Measurements from ENCODE around the gene MYO7B.

The MYO7B gene

GRCh38 chr2:127648321-127648720 lies 112.8 kb downstream of the MYO7B start:
- no peak for DNase-seq (ENCODE audit: low read depth in 2 of 2)

DNA sequence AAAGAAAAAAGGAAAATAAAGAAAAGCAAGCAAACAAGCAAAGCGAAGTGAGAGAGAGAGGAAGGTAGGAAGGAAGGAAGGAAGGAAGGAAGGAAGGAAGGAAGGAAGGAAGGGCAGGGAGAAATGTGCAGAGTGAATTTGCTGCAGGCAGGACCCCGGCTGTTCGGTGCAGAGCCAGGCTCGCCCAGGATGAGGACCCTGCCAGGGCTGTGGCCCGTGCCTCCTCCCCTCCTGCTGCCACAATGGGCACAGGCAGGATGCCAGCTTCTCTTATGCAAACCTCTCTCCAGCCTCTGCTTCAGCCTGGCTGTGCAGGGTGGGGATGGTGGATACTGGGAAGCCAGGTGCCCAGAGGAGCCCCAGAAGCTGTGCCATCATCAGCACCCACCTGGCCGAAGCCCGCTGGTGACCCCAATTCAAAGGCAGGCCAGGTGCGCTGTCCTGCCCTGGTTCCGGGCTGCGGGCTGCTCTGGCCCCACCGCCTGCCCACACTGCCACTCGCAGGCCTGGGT lies 113.7 kb downstream of the MYO7B start:
- no peak for DNase-seq (ENCODE audit: low read depth in 2 of 2)

DNA sequence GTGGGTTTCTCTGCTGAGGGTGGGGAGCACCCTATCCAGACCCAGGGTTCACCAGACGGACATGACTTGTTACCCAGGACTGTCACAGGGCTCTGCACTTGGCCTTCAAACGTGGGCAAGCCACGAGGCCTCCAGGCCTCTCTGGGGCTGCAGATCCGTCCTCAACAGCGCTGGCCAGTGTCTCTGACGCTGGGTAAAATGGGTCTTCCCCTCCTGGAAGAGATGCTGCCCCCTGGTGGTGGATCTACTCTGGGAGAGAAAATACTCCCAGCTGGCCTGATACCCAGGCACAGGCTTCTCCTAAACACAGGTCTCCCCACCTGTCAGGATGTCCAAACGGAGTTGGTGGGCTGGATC lies 114.2 kb downstream of the MYO7B start:
- peak; percentile 74 to 92 for DNase-seq (ENCODE audit: low read depth in 2 of 2)

DNA sequence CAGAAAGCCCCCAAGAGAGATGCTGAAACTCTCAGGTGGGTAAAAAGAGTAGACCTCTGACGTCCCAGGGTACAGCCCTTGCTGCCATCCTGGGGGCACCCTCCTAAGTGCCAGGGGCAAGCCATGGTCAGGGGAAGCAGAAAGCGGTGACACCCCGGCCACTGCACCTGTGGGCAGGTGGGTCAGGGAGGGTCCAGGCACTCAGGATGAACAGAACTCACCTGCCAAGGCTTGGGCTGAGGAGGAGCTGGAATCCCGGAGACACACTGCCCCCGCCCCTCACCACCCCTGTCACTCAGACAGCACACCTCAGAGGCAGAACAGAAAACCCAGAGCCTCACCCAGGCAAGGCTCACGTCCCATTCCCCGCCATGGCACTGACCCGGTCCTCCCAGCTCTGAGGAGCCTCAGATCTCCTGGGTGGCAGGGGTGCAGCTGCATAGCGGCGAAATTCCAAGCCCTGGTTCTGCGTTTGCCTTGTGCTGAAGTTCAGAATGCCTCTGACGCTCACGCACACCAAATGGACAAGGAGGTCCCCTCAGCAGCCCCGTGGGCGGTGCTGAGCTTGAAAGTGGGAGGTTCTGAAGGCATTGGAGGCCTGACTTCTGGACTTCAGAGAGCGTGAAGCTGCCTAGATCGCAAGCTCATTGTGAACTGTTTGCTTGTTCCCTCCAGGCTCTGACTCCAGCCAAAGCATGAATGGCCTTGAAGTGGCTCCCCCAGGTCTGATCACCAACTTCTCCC lies 114.7 kb downstream of the MYO7B start:
- DNase-seq (ENCODE audit: low read depth in 2 of 2): no peak

DNA sequence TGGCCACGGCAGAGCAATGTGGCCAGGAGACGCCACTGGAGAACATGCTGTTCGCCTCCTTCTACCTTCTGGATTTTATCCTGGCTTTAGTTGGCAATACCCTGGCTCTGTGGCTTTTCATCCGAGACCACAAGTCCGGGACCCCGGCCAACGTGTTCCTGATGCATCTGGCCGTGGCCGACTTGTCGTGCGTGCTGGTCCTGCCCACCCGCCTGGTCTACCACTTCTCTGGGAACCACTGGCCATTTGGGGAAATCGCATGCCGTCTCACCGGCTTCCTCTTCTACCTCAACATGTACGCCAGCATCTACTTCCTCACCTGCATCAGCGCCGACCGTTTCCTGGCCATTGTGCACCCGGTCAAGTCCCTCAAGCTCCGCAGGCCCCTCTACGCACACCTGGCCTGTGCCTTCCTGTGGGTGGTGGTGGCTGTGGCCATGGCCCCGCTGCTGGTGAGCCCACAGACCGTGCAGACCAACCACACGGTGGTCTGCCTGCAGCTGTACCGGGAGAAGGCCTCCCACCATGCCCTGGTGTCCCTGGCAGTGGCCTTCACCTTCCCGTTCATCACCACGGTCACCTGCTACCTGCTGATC lies 115.4 kb downstream of the MYO7B start:
- DNase-seq (ENCODE audit: low read depth in 2 of 2): no peak

DNA sequence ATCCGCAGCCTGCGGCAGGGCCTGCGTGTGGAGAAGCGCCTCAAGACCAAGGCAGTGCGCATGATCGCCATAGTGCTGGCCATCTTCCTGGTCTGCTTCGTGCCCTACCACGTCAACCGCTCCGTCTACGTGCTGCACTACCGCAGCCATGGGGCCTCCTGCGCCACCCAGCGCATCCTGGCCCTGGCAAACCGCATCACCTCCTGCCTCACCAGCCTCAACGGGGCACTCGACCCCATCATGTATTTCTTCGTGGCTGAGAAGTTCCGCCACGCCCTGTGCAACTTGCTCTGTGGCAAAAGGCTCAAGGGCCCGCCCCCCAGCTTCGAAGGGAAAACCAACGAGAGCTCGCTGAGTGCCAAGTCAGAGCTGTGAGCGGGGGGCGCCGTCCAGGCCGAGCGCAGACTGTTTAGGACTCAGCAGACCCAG lies 115.9 kb downstream of the MYO7B start:
- DNase-seq (ENCODE audit: low read depth in 2 of 2): no peak

DNA sequence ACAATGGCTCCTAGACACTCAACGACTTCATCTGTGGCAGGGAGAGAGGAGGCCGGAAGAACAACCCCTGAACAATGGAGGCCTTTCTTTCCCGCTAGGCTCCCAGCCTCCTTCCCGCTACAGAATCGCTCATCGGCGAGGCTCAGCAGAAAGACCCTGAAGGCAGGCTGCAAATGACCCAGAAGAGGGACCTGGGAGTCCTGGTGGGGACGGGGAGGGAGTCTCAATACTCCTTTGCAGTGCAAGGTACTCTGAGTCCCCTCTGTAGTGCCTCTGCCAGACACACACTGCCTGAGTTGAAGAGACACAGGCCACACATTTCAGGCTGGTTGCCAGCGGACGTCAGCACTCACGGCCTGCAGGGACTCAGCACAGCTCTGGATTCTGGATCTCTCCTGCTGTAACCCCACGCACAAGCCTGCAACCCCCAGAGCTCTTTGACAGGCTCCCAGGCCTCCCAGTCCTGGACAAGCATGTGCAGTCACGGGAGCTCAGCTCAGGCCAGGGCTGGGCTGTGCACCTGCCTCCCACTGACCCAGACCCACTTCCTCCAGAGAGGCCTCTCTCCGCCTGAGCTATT lies 116.6 kb downstream of the MYO7B start:
- DNase-seq (ENCODE audit: low read depth in 2 of 2): no peak

DNA sequence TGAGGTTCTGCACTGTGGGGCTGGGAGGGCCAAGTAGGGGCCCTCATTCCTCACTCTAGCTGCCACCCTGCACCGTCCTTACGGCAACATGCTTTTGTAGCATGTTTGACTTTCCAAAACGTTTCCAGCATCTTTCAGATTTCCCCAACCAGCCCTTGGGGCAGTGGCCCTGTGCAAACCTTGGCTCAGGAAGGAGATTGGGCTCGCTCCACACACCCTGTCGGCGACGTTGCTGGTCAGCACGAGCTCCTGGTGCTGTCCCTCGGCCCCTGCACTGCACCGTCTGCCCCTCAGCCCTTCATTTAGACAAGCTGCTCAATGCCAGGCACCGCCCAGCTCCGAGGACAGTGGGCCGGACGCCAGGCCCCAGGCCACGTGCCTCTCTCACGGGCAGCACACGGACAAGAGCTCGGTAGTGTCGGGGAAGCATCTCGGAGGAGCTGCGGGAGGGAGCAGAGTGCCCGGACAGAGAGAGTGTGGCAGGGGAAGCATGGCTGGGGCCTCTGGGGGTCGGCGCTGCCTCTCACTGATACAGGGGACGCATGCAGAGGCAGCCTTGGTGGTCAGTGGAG lies 117.4 kb downstream of the MYO7B start:
- DNase-seq (ENCODE audit: low read depth in 2 of 2): no peak

DNA sequence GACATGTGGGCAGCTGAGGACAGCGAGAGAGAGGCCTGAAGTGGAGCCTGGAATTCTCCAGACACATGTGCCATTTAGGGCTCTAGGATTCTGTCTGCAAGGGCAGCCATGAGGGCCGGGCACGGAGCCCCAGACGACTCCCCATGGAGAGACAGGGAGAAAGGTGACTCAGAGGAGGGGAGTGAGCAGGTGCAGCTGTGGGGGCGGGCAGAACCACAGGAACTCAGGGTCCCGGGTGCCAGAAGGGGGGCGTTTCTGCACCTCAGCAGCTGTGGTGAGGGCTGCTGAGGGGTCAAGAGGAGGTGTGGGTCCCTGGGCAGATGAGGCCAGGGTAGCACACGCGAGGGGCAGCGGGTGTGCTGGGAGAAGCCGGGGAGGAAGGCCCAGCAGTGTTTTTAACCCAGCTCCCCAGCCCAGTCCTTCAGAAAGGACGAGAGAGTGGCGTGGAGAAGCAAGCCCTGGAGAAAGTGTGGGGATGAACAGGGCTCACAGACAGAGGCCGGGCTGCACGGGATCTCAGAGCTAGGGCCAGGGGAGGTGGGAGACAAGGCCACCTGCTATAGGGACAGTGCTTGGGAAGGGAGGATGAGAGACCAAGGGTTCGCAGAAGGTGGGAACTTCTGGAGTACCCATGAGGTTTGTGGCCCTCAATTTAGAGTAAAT lies 118.1 kb downstream of the MYO7B start:
- DNase-seq (ENCODE audit: low read depth in 2 of 2): no peak

- no peak for DNase-seq (ENCODE audit: low read depth in 2 of 2)
Observed at GRCh38 chr2:127654084-127654837, 118.8 kb downstream of the MYO7B start.

- no peak for DNase-seq (ENCODE audit: low read depth in 2 of 2)
Observed at GRCh38 chr2:127654838-127655175, 119.3 kb downstream of the MYO7B start.

DNA sequence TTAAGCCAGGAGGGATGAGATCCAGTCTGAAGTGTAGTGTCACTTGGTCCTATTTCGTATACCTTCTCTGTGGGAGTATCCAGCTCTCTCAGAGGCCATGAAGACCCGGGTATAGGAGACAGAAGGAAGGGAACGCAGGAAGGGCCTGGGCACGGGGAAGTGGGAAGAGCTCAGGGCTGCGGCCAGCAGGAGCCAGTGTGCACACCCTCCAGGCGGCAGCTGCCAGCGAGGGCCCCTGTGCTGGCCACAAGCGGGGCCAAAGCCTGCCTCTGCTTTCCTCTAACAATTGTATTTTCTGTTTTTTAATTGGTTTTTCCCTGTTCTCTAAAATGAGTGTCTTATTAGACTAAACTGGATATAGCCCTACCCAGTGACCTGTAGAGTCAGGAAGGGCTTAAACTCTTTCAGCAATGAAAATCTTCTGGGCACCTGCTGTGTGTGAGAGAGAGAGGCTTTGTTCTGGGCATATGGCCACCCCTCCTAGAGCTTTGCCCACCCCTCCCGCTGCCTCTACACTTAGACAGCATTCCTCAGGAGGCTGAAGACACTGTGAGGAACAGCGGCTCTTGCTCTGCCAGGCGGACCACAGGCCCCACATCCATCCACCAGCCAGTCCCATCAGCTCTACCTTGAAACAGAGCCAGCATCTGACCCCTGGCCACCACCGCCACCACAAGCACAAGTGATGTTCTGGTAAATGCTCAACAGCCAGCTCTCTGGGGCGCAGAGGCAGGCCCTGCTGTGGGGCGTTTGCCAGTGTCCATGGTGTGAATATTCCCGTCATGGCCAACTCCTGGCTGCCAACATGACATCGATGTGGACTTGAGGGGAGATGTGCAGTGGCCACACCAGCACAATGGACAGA lies 120.0 kb downstream of the MYO7B start:
- DNase-seq (ENCODE audit: low read depth in 2 of 2): no peak

- DNase-seq (ENCODE audit: low read depth in 2 of 2): no peak
Observed at GRCh38 chr2:127656569-127657231, 121.2 kb downstream of the MYO7B start.

GRCh38 chr2:127657232-127657595 lies 121.7 kb downstream of the MYO7B start:
- no peak for DNase-seq (ENCODE audit: low read depth in 2 of 2)

- no peak for DNase-seq (ENCODE audit: low read depth in 2 of 2)
Observed at GRCh38 chr2:127658146-127658545, 122.7 kb downstream of the MYO7B start.

DNA sequence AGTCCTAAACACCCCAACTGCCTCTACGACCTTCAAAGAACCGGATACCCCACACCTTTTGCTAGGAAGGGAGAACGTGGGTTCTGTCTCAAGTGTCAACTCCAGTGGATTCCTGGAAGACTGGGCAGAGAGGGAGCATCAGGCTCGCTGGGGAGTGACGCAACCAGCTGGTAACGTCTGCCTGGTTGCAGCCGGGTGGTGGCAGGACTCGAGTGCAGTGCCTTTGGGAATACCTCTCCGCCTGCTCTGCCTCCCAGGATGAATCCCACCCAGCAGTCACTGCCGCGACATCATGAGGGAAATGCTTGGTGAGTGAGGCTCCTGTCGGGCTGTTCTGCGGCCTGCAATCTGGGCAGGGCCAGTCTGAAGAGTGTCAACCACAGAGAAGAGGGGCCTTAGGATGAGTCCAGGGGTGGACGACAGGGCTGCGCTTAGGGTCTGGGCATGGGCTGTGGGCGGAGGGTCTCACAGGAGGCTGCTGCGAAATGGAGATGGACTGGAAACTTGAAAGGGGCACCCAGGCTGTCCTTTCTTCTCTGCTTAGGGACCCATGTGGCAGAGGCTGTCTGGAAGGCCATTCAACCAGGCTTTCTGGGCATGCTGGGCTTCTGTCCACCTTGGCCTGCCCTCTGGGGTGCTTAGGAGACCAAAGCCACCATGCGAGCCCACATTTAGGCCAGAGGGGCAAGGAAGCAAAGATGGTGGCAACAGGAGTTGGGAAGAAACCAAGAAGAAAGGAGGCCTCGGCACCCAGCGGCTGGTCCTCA lies 123.3 kb downstream of the MYO7B start:
- DNase-seq (ENCODE audit: low read depth in 2 of 2): no peak

- DNase-seq (ENCODE audit: low read depth in 2 of 2): no peak
Observed at GRCh38 chr2:127659408-127660290, 124.2 kb downstream of the MYO7B start.

DNA sequence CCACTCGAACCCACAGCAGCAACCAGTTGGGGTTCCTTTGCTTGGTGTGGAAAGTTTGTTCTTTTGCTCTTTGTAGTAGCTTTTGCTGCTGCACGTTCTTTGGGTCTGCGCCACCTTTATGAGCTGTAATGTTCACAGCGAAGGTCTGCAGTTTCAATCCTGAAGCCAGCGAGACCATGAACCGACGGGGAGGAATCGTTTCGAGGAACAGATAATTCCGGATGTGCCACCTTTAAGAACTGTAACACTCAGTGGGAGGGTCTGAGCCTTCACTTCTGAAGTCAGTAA lies 124.8 kb downstream of the MYO7B start:
- no peak for DNase-seq (ENCODE audit: low read depth in 2 of 2)

Measured in stimulated activated CD4-positive, alpha-beta T cell treated with anti-CD3 and anti-CD28 coated beads, Interleukin-1b, Interleukin-23, amount 100 ng/mL, for 4 hours (primary cell).